CD4-positive, alpha-beta T cell treated with Interleukin-17A for 1 hour (primary cell): ENCODE results near the gene CRACR2B.

Experiments
- DNase-seq: peaks from one replicate; pipeline ENCODE4 v3.0.0-alpha.2; 2020

The CRACR2B gene

GRCh38 chr11:794766-795633 is 32.7 kb upstream of the CRACR2B start:
- no peak for DNase-seq

GRCh38 chr11:795634-796564 is 31.8 kb upstream of the CRACR2B start:
- peak; percentile 85 for DNase-seq

- DNase-seq, result no peak
These were observed 31.0 kb upstream of the CRACR2B start for GRCh38 chr11:796565-797295.

- peak; percentile 90 for DNase-seq
These were observed 30.2 kb upstream of the CRACR2B start for GRCh38 chr11:797296-798092.

- DNase-seq, result peak; percentile 83
These were observed 29.5 kb upstream of the CRACR2B start, which contains the start of gene SLC25A22 for GRCh38 chr11:798093-798713. Gene SLC25A22 (minus strand): TSS chr11:798281. CDS start chr11:795006, 3,275 bp downstream.

GRCh38 chr11:799641-800316 is 27.9 kb upstream of the CRACR2B start:
- no peak for DNase-seq

- DNase-seq, result no peak
These were observed 27.2 kb upstream of the CRACR2B start for GRCh38 chr11:800473-800872.

- no peak for DNase-seq
These were observed 26.5 kb upstream of the CRACR2B start for GRCh38 chr11:801097-801780.

GRCh38 chr11:802018-802617 is 25.6 kb upstream of the CRACR2B start:
- DNase-seq, result no peak

- no peak for DNase-seq
These were observed 24.8 kb upstream of the CRACR2B start for GRCh38 chr11:802693-803466.

GRCh38 chr11:803467-803742 is 24.3 kb upstream of the CRACR2B start:
- no peak for DNase-seq

GRCh38 chr11:803770-804598 is 23.7 kb upstream of the CRACR2B start:
- DNase-seq, result no peak

GRCh38 chr11:804599-804964 is 23.1 kb upstream of the CRACR2B start:
- DNase-seq, result no peak

- DNase-seq, result peak; percentile 68
These were observed 19.1 kb upstream of the CRACR2B start for GRCh38 chr11:808427-809286.

GRCh38 chr11:809287-810039 is 18.3 kb upstream of the CRACR2B start, which contains the start of gene RPLP2:
Gene RPLP2 (plus strand): TSS chr11:809967. CDS start chr11:810235, 268 bp downstream.
- DNase-seq, result peak; percentile 97

- no peak for DNase-seq
These were observed 17.6 kb upstream of the CRACR2B start for GRCh38 chr11:810040-810567.
